ENCODE results near the gene MGME1. TPM values are rescaled to one million over a fixed set of nuclear protein-coding genes. Genes with fewer than 3 reads are reported as not detected.

Gene MGME1
- total and polyA plus RNA-seq, 7 donors: 5.0 to 17.4 (median 14.8) TPM

GRCh38 chr20:17976305-17976704 lies 7.5 kb downstream of the MGME1 start:
- TF ChIP-seq POLR2AphosphoS5 (IDR thresholded peaks at IDR 0.05): no peak
- TF ChIP-seq EP300 (IDR thresholded peaks at IDR 0.05): no peak
- no peak for TF ChIP-seq CTCF (IDR thresholded peaks at IDR 0.05)
- TF ChIP-seq POLR2A (IDR thresholded peaks at IDR 0.05): no peak
- DNase-seq: no peak
- WGBS, 2 donors: 91 to 95% methylated on average over 6 of the region's 6 CpGs
- Histone ChIP-seq H3K27ac (no peak overlapping the region), H3K9me3 (no peaks in the 10 kb centered on the region), H3K4me3 (no peak overlapping the region), H3K36me3 (peaks cover 0 to 17% (median 0%) of the 10 kb centered on the region in 4 donors), H3K27me3 (no peaks in the 10 kb centered on the region), H3K4me1 (peaks cover 0 to 24% (median 18%) of the 10 kb centered on the region in 4 donors)
- intact Hi-C loops (cut with DNase I): no loop called here

GRCh38 chr20:17985388-17986018 lies 16.7 kb downstream of the MGME1 start:
- H3K4me1 ChIP-seq: no peaks in the 10 kb centered on the region
- TF ChIP-seq POLR2A (IDR thresholded peaks at IDR 0.05) (no peak), CTCF (IDR thresholded peaks at IDR 0.05) (no peak), POLR2AphosphoS5 (IDR thresholded peaks at IDR 0.05) (no peak), EP300 (IDR thresholded peaks at IDR 0.05) (no peak)
- H3K9me3 ChIP-seq: no peaks in the 10 kb centered on the region
- H3K36me3 ChIP-seq: peaks cover 0 to 14% (median 0%) of the 10 kb centered on the region in 4 donors
- no peak overlapping the region for H3K4me3 ChIP-seq
- 34 to 78% methylated on average over 7 of the region's 7 CpGs for WGBS, 2 donors
- H3K27me3 ChIP-seq: no peaks in the 10 kb centered on the region
- intact Hi-C loops (cut with DNase I): no loop called here
- DNase-seq: no peak
- no peak overlapping the region for H3K27ac ChIP-seq

DNA sequence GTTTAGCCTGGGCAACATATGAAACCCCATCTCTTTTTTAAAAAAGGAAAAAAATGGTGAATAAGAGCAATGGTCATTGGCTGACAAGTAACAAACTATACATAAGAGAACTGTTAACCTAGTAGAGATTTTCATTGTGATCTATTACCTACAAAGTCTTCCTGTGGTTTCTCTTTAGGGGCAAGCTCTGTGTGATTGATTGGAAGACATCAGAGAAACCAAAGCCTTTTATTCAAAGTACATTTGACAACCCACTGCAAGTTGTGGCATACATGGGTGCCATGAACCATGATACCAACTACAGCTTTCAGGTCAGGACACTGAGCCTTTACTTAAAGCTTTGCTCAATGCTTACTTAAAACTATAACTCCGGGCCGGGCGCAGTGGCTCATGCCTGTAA lies 19.2 kb downstream of the MGME1 start:
- TF ChIP-seq CTCF (IDR thresholded peaks at IDR 0.05) (no peak), POLR2A (IDR thresholded peaks at IDR 0.05) (no peak), POLR2AphosphoS5 (IDR thresholded peaks at IDR 0.05) (no peak), EP300 (IDR thresholded peaks at IDR 0.05) (no peak)
- Histone ChIP-seq H3K9me3 (no peaks in the 10 kb centered on the region), H3K4me1 (no peaks in the 10 kb centered on the region), H3K36me3 (peaks cover 0 to 18% (median 0%) of the 10 kb centered on the region in 4 donors), H3K4me3 (no peak overlapping the region), H3K27me3 (no peaks in the 10 kb centered on the region), H3K27ac (no peak overlapping the region)
- DNase-seq: no peak
- intact Hi-C loops (cut with DNase I): no loop called here
- 80 to 94% methylated on average over 3 of the region's 3 CpGs for WGBS, 2 donors

DNA sequence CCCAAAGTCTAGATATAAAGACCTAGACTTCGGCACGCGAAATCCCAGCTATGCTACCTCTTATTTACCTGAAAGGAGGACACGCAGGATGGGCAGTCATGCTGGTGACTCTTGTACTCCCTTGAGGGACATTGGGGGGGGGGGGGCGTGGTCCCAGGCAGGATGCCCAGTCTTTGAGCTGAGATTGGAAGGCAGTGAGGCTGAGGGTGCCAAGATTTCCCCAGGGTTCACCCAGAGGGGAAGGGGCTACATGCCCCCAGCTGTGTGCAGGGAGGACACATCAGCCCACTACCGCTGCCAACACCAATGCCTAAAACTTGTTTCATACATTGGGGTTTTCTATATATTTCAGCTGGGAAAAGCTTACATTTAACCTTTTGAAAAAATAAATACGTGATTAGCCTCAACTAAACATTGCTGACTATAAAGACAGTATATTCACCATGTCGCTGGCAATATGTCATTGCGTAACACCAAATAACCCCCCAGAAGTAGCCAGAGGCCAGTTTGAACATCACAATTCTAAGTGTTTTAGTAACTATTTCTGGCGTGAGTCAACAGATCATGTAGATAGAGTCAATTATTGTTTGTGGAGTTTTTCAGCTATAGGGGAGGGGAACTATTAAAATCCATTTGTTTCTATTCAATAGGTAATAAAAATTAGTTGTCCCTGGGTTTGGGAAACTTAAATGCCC lies 21.6 kb downstream of the MGME1 start:
- no peaks in the 10 kb centered on the region for H3K4me1 ChIP-seq
- 61 to 84% methylated on average over 10 of the region's 10 CpGs for WGBS, 2 donors
- no peak overlapping the region for H3K27ac ChIP-seq
- no peaks in the 10 kb centered on the region for H3K9me3 ChIP-seq
- H3K27me3 ChIP-seq: no peaks in the 10 kb centered on the region
- no peak overlapping the region for H3K4me3 ChIP-seq
- TF ChIP-seq POLR2A (IDR thresholded peaks at IDR 0.05) (no peak), CTCF (IDR thresholded peaks at IDR 0.05) (no peak)
- H3K36me3 ChIP-seq: peaks cover 0 to 18% (median 0%) of the 10 kb centered on the region in 4 donors
- DNase-seq: no peak
- intact Hi-C loops (cut with DNase I): loop anchor here (10.0 kb wide), 1 partner anchor 486 kb away; no protein-coding TSS in a partner anchor

Data from sigmoid colon (tissue), 7 donors.